ENCODE results near the gene USP43.

DNA sequence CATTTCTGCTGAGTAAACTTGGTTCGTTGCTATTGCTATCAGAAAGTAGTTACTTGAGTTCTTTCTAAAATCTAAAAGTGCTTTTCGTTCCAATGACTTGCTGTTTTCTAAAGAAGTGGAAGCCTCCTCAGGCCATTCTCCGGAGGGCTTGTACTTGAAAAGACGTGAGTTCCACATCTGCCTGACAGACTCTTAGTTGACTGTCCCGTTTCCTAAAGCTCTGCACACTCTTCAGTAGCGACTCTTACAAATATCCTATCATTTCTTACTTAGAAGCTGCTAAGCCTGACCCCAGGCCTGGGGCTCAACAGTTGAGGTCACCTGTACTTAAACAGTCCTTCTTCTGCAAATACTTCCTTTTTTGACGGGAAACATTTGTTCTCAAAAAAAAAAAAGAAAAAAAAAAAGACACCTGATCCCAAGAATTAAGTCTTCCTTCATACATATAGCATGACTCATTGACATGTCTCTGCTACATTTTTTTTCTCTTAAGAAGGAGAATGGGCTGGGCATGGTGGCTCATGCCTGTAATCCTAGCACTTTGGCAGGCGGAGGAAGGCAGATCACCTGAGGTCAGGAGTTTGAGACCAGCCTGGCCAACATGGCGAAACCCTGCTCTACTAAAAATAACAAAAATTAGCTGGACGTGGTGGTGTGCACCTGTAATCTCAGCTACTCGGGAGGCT, 84.6 kb downstream of the USP43 start:
- TF ChIP-seq POLR2A (IDR thresholded peaks at IDR 0.05; ENCODE audit: extremely low read depth, insufficient read length), result no peak
- TF ChIP-seq, protein P1, sequence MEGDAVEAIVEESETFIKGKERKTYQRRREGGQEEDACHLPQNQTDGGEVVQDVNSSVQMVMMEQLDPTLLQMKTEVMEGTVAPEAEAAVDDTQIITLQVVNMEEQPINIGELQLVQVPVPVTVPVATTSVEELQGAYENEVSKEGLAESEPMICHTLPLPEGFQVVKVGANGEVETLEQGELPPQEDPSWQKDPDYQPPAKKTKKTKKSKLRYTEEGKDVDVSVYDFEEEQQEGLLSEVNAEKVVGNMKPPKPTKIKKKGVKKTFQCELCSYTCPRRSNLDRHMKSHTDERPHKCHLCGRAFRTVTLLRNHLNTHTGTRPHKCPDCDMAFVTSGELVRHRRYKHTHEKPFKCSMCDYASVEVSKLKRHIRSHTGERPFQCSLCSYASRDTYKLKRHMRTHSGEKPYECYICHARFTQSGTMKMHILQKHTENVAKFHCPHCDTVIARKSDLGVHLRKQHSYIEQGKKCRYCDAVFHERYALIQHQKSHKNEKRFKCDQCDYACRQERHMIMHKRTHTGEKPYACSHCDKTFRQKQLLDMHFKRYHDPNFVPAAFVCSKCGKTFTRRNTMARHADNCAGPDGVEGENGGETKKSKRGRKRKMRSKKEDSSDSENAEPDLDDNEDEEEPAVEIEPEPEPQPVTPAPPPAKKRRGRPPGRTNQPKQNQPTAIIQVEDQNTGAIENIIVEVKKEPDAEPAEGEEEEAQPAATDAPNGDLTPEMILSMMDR (IDR thresholded peaks at IDR 0.05; ENCODE audit: low read depth, low read length), result no peak
